ENCODE results near the gene PPP1R18. TPM values are rescaled to one million over a fixed set of nuclear protein-coding genes. Genes with fewer than 3 reads are reported as not detected.
"Not testable (repeated sequence)": the region's sequence is repeated elsewhere in the genome, so short reads cannot be mapped to it uniquely, and the experiment has no call there.

Gene PPP1R18
- total RNA-seq, 1 experiment from 2014 or later, result 33.6 TPM

- Histone ChIP-seq H3K36me3 (ENCODE audit: control insufficient read depth in 1 of 2, insufficient read depth in 2 of 2, low read length in 2 of 2) (peaks cover 27 to 44% of the 10 kb centered on the region in 2 experiments), H3K4me2 (ENCODE audit: low read length) (peak overlapping the region; percentile 96; the same call in 1 of the 2 replicates), H4K20me1 (ENCODE audit: insufficient read depth) (peaks cover 21% of the 10 kb centered on the region; the same call in 1 of the 2 replicates), H3K4me3 (replicated peaks in 1 of 2; ENCODE audit: low read depth in 1 of 2, low read length in 2 of 2) (peak overlapping the region in 1 of 2 experiments; percentile 19; a peak in 1 of 4 replicates), H3K27ac (ENCODE audit: low read depth, low read length) (peak overlapping the region; percentile 89; the same call in 1 of the 2 replicates), H3K79me2 (ENCODE audit: insufficient read depth, low read length) (peaks cover 63% of the 10 kb centered on the region), H3K9ac (ENCODE audit: low read length) (peak overlapping the region; percentile 100), H3K4me1 (ENCODE audit: control insufficient read depth in 1 of 2, insufficient read depth in 2 of 2, low read length in 2 of 2) (peaks cover 7 to 61% of the 10 kb centered on the region in 2 experiments)
- not testable (repeated sequence) for H3K9me3 ChIP-seq (ENCODE audit: control insufficient read depth in 1 of 2, insufficient read depth in 1 of 2, low read depth in 1 of 2, low read length in 2 of 2); H3K27me3 ChIP-seq (ENCODE audit: insufficient read depth, low read length); ATAC-seq; DNase-seq (ENCODE audit: low read depth, low spot score); H2AFZ ChIP-seq (ENCODE audit: low read depth, low read length, poor library complexity, severe bottlenecking); H3K9me2 ChIP-seq (ENCODE audit: insufficient read depth); BruUV-seq (replicated peaks)
- intact Hi-C loops (cut with micrococcal nuclease), result loop anchor here (2.0 kb wide), 1 partner anchor 240 kb away; no protein-coding TSS in a partner anchor
- ChIA-PET CTCF (interaction anchor here (1.0 to 5.7 kb wide), 5 partner anchors 8 to 51 kb away, joined by 3 to 45 read pairs (median 6); partner anchors contain the start of gene DHX16), POLR2A (interaction anchor here (1.5 to 3.7 kb wide), 2 partner anchors 44 to 108 kb away, joined by 5 to 17 read pairs; no protein-coding TSS in a partner anchor), RAD21 (ENCODE audit: low non-redundant PET in 1 of 2, low total read pairs in 2 of 2, uncharacterized antibody in 2 of 2, unreplicated experiment in 2 of 2) (interaction anchor here in 1 of 2 experiments (1.0 kb wide), 1 partner anchor 44 kb away, joined by 4 read pairs; no protein-coding TSS in a partner anchor)
Observed at GRCh38 chr6:30723159-30723842, 36.9 kb upstream of the PPP1R18 start.

- H3K4me2 ChIP-seq (ENCODE audit: low read length), result peak overlapping the region; percentile 96
- no peaks in the 10 kb centered on the region for H3K27me3 ChIP-seq (ENCODE audit: insufficient read depth, low read length)
- H3K9me2 ChIP-seq (ENCODE audit: insufficient read depth), result no peaks in the 10 kb centered on the region
- H3K4me1 ChIP-seq (ENCODE audit: control insufficient read depth in 1 of 2, insufficient read depth in 2 of 2, low read length in 2 of 2), result peaks cover 7 to 63% of the 10 kb centered on the region in 2 experiments
- DNase-seq (ENCODE audit: low read depth, low spot score) (peak; percentile 62), ATAC-seq (no peak)
- peaks cover 27 to 44% of the 10 kb centered on the region in 2 experiments for H3K36me3 ChIP-seq (ENCODE audit: control insufficient read depth in 1 of 2, insufficient read depth in 2 of 2, low read length in 2 of 2)
- intact Hi-C loops (cut with micrococcal nuclease), result loop anchor here (1.0 to 2.0 kb wide), 2 partner anchors 43 to 240 kb away; no protein-coding TSS in a partner anchor
- H3K9ac ChIP-seq (ENCODE audit: low read length), result peak overlapping the region; percentile 100
- peaks cover 21% of the 10 kb centered on the region; the same call in 1 of the 2 replicates for H4K20me1 ChIP-seq (ENCODE audit: insufficient read depth)
- ChIA-PET POLR2A (interaction anchor here (1.1 to 3.7 kb wide), 5 partner anchors 42 to 107 kb away, joined by 3 to 17 read pairs (median 4); no protein-coding TSS in a partner anchor), RAD21 (ENCODE audit: low non-redundant PET in 1 of 2, low total read pairs in 2 of 2, uncharacterized antibody in 2 of 2, unreplicated experiment in 2 of 2) (interaction anchor here in 1 of 2 experiments (1.0 kb wide), 1 partner anchor 43 kb away, joined by 4 read pairs; no protein-coding TSS in a partner anchor), CTCF (interaction anchor here (0.9 to 5.7 kb wide), 6 partner anchors 8 to 232 kb away, joined by 3 to 45 read pairs (median 4); partner anchors contain the start of gene DHX16)
- peak overlapping the region; percentile 89 for H3K27ac ChIP-seq (ENCODE audit: low read depth, low read length)
- no peaks in the 10 kb centered on the region for H3K9me3 ChIP-seq (ENCODE audit: control insufficient read depth in 1 of 2, insufficient read depth in 1 of 2, low read depth in 1 of 2, low read length in 2 of 2)
- peaks cover 63% of the 10 kb centered on the region for H3K79me2 ChIP-seq (ENCODE audit: insufficient read depth, low read length)
- no peak overlapping the region for H2AFZ ChIP-seq (ENCODE audit: low read depth, low read length, poor library complexity, severe bottlenecking)
- H3K4me3 ChIP-seq (replicated peaks in 1 of 2; ENCODE audit: low read depth in 1 of 2, low read length in 2 of 2), result peak overlapping the region; percentile 93 to 95
- no TSS peak for BruUV-seq (replicated peaks)
- TF ChIP-seq EZH2phosphoT487 (IDR thresholded peaks at IDR 0.05; ENCODE audit: borderline replicate concordance) (no peak), YY1 (IDR thresholded peaks at IDR 0.05; ENCODE audit: extremely low read depth, insufficient replicate concordance, low read depth, low read length) (no peak), CBX3 (IDR thresholded peaks at IDR 0.05; ENCODE audit: low read depth) (no peak), REST (IDR thresholded peaks at IDR 0.05; ENCODE audit: low read depth) (no peak), SIN3A (IDR thresholded peaks at IDR 0.05; ENCODE audit: low read depth) (no peak), SRF (IDR thresholded peaks at IDR 0.05; ENCODE audit: low read depth) (no peak), JUND (IDR thresholded peaks at IDR 0.05) (no peak), ZNF274 (IDR thresholded peaks at IDR 0.05; ENCODE audit: low read depth, low read length) (no peak), POLR2AphosphoS5 (IDR thresholded peaks at IDR 0.05; ENCODE audit: low read depth, low read length) (peak; percentile 47; the same call in 1 of the 2 replicates), SP1 (IDR thresholded peaks at IDR 0.05; ENCODE audit: low read depth) (no peak)
Observed at GRCh38 chr6:30722280-30723112, 36.1 kb upstream of the PPP1R18 start.

Data from HCT116 (cell line).